ENCODE results near the gene PAM16.

PAM16 gene

GRCh38 chr16:4293822-4294457 lies 57.2 kb downstream of the PAM16 start:
- peak; percentile 65 for DNase-seq

- DNase-seq: no peak
These were observed 57.9 kb downstream of the PAM16 start for GRCh38 chr16:4293181-4293716.

GRCh38 chr16:4291699-4292098 lies 59.4 kb downstream of the PAM16 start:
- DNase-seq: no peak

Measured in DMS53 (cell line).